HL-60 (cell line): Measurements from ENCODE around the gene AGPAT2.

ENCODE experiments used
- DNase-seq, 2 experiments: peaks; one replicate each; pipeline ENCODE4 v3.0.0-alpha.2; 2010 to 2020; ENCODE audit warnings: low read depth in 1 of 2, low spot score in 1 of 2
- H3K27ac ChIP-seq: fragments of 250-450 bp; sonication (Bioruptor Pico); replicated peaks from 2 replicates; pipeline ENCODE4 v1.5.1; 2020; ENCODE audit warnings: mild to moderate bottlenecking, moderate library complexity
- H3K27me3 ChIP-seq: fragments of 250-450 bp; sonication (Bioruptor Pico); 2 replicates; pipeline ENCODE4 v1.5.1; 2021; ENCODE audit warnings: mild to moderate bottlenecking, moderate library complexity; ENCODE audit not compliant: insufficient read depth, poor library complexity, severe bottlenecking
- H3K4me3 ChIP-seq: replicated peaks from 2 replicates; pipeline ENCODE4 v1.5.1; 2011; ENCODE audit warnings: mild to moderate bottlenecking, control low read depth, low read length; ENCODE audit not compliant: insufficient read depth
- GABPA ChIP-seq: IDR thresholded peaks from 2 replicates; pipeline ENCODE4 v1.6.1; 2012; ENCODE audit warnings: low read depth
- POLR2AphosphoS5 ChIP-seq: IDR thresholded peaks from 2 replicates; pipeline ENCODE4 v1.6.1; 2012; ENCODE audit warnings: low read depth
- SPI1 ChIP-seq: IDR thresholded peaks from 2 replicates; pipeline ENCODE4 v1.6.1; 2012; ENCODE audit warnings: low read depth, mild to moderate bottlenecking, borderline replicate concordance
- TF ChIP-seq, protein P1 (sequence below): IDR thresholded peaks from 2 replicates; pipeline ENCODE4 v1.6.1; 2012; ENCODE audit warnings: low read depth; ENCODE audit not compliant: insufficient replicate concordance
- TF ChIP-seq, protein P2 (sequence below): IDR thresholded peaks from one replicate; pipeline ENCODE4 v1.5.1; 2011; ENCODE audit warnings: low read length, control low read depth, inconsistent platforms; ENCODE audit not compliant: insufficient read depth

AGPAT2 gene

DNA sequence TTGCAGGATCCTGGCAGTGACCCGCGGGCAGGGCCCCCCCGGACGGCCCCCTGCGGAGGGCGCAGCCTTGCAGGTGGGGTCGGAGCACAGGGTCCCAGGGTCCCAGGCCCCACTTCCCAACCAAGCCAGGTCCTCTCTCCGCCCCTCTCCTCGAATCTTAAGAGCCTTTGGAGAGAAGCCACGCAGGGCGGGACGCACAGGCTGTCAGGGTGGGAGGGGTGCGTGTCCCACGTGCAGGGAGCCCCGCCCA is 43.0 kb downstream of the AGPAT2 start:
- peaks cover 3% of the 10 kb centered on the region for H3K27me3 ChIP-seq
- H3K27ac ChIP-seq: no peak overlapping the region
- TF ChIP-seq SPI1 (no peak), POLR2AphosphoS5 (no peak)
- no peak for DNase-seq
- H3K4me3 ChIP-seq: no peak overlapping the region

DNA sequence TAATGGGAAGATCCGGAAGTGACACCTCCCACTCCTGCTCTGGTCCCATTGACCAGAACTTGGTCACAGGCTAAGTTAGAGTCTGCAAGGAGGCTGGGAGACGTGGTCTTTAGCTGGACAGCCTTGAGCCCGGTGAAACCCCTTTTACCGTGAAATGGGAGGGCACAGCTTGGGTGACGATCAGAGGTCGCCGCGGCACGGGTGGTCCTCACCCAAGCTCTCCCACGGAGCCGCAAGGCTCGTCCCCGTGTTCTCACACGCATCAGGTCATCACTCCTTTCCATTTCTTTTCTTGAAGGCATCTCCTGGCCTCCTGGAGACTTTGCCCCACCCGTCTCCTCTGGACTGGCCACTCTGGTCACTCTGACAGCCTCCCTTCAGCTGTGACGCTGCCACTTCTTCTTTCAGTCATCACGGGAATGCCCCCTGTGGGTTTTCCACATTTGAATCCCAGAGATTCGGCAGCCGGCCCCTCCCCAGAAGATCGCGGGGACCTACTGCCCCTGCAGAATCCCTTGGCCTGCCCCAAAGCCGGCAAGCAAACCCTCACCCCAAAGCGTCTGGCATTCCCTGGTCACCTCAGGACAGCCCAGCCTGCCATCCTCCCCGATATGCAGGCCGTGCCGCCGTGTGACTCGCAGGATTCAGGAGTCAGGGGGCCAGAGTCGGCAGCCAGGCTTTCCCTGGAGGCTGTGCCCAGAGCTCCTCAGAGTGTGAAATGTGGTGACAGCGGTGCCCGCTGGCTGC is 43.5 kb downstream of the AGPAT2 start:
- DNase-seq: no peak
- no peak overlapping the region for H3K4me3 ChIP-seq
- TF ChIP-seq SPI1 (no peak), POLR2AphosphoS5 (no peak), GABPA (no peak)
- TF ChIP-seq, protein P1, sequence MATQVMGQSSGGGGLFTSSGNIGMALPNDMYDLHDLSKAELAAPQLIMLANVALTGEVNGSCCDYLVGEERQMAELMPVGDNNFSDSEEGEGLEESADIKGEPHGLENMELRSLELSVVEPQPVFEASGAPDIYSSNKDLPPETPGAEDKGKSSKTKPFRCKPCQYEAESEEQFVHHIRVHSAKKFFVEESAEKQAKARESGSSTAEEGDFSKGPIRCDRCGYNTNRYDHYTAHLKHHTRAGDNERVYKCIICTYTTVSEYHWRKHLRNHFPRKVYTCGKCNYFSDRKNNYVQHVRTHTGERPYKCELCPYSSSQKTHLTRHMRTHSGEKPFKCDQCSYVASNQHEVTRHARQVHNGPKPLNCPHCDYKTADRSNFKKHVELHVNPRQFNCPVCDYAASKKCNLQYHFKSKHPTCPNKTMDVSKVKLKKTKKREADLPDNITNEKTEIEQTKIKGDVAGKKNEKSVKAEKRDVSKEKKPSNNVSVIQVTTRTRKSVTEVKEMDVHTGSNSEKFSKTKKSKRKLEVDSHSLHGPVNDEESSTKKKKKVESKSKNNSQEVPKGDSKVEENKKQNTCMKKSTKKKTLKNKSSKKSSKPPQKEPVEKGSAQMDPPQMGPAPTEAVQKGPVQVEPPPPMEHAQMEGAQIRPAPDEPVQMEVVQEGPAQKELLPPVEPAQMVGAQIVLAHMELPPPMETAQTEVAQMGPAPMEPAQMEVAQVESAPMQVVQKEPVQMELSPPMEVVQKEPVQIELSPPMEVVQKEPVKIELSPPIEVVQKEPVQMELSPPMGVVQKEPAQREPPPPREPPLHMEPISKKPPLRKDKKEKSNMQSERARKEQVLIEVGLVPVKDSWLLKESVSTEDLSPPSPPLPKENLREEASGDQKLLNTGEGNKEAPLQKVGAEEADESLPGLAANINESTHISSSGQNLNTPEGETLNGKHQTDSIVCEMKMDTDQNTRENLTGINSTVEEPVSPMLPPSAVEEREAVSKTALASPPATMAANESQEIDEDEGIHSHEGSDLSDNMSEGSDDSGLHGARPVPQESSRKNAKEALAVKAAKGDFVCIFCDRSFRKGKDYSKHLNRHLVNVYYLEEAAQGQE: no peak
- TF ChIP-seq, protein P2, sequence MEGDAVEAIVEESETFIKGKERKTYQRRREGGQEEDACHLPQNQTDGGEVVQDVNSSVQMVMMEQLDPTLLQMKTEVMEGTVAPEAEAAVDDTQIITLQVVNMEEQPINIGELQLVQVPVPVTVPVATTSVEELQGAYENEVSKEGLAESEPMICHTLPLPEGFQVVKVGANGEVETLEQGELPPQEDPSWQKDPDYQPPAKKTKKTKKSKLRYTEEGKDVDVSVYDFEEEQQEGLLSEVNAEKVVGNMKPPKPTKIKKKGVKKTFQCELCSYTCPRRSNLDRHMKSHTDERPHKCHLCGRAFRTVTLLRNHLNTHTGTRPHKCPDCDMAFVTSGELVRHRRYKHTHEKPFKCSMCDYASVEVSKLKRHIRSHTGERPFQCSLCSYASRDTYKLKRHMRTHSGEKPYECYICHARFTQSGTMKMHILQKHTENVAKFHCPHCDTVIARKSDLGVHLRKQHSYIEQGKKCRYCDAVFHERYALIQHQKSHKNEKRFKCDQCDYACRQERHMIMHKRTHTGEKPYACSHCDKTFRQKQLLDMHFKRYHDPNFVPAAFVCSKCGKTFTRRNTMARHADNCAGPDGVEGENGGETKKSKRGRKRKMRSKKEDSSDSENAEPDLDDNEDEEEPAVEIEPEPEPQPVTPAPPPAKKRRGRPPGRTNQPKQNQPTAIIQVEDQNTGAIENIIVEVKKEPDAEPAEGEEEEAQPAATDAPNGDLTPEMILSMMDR: no peak
- H3K27me3 ChIP-seq: peaks cover 3% of the 10 kb centered on the region
- H3K27ac ChIP-seq: no peak overlapping the region

DNA sequence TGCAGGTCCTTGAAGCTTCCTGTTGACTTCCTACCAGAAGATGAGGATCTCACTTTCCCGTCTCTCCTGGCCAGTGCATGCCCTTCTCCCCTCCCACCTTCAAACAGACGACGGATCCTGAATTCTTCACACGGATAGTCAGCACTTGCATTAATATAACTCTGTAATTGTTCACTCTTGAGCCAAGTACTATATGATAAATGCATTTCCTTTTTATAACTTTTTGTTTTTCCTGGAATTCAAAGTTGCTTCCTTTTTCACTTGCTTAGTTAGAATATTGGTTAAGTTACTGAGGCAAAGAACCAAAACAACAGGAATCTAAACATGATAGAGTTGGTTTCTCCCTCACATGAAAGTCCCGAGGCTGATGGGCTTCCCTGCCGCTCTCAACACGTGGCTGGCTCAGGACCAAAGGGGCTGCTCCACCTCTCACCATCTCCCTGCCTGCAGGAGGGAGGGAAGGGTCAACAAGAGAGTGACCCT is 44.8 kb downstream of the AGPAT2 start:
- TF ChIP-seq, protein P2: no peak
- TF ChIP-seq, protein P1: no peak
- TF ChIP-seq GABPA (no peak), SPI1 (no peak), POLR2AphosphoS5 (no peak)
- no peak overlapping the region for H3K27ac ChIP-seq
- H3K27me3 ChIP-seq: peaks cover 3% of the 10 kb centered on the region
- no peak overlapping the region for H3K4me3 ChIP-seq
- DNase-seq: no peak

DNA sequence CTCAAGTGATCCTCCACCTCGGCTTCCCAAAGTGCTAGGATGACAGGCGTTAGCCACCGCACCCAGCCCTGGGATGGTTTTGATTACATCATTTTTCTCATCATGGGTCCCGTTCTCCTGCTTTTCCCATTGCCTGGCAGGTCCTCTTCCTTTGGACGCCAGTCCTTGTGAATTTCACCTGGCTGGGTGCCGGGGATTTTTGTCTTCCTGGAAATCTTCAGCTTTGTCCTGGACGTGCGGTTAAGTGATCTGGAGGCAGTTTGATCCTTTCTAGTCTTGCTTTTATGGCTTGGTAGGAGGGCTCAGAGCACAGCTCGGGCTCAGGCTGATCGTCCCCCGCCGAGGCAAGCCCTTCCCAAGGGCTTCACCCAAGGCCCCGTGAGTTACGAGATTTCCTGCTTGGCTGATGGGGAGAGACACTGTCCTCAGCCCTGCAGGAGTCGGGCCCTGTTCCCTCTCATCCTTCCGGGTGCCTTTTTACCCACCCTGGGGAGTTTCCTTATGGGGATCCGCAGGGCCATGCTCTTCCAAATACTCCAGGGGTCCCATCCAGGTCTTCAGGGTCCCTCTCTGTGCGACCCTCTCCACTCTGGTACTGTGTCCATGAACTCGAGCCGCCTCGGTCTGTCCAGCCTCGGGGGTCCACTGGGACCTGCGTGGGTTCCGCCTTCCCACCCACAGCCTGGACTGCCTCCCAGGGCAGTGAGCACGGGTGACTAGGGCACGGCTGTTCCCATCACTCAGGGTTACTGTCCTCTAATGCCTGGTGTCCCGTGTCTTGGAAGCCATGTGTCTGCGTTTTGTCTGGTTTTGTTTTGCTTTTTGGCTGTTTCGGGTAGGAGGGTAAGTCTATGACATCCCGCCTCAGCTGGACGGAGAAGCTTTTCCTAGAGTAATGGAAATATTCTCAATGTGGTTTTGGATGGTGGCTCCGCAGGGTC is 46.8 kb downstream of the AGPAT2 start:
- peaks cover 3% of the 10 kb centered on the region for H3K27me3 ChIP-seq

More for the DNA sequence above, 46.8 kb downstream of the AGPAT2 start:
- no peak overlapping the region for H3K27ac ChIP-seq
- no peak for DNase-seq
- TF ChIP-seq, protein P2: no peak
- TF ChIP-seq, protein P1: no peak
- TF ChIP-seq SPI1 (no peak), GABPA (no peak)
- no peak overlapping the region for H3K4me3 ChIP-seq
